Measurements from ENCODE around the gene CFAP61.
"Not testable (repeated sequence)": the region's sequence is repeated elsewhere in the genome, so short reads cannot be mapped to it uniquely, and the experiment has no call there.

The CFAP61 gene

DNA sequence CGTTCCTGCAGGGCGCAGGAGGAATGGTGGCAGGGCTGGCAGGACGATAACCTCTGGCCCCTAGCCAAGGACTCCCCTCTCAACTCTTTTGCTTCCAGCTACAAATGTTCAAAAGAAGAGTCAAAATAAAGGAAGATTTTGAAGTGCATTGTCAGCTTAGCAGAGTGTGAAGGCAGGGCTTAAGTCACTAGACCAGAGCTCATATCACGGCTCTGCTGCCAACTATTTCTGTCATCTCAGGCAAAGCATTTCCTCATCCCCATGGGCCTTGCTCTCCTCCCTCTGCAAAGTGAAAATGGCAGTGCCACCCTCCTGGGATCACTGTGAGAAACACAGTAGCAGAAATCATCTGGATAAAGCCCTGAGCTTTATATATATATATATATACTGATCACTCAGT is 36.7 kb downstream of the CFAP61 start:
- FAIRE-seq, result no peak
- DNase-seq (ENCODE audit: insufficient read length, low spot score), result no peak

GRCh38 chr20:20089939-20090338 is 37.6 kb downstream of the CFAP61 start:
- FAIRE-seq, result no peak
- DNase-seq (ENCODE audit: insufficient read length, low spot score), result no peak

GRCh38 chr20:20092827-20093226 is 40.5 kb downstream of the CFAP61 start:
- DNase-seq (ENCODE audit: insufficient read length, low spot score), result no peak
- no peak for FAIRE-seq

GRCh38 chr20:20094410-20094809 is 42.1 kb downstream of the CFAP61 start:
- FAIRE-seq, result no peak
- no peak for DNase-seq (ENCODE audit: insufficient read length, low spot score)

DNA sequence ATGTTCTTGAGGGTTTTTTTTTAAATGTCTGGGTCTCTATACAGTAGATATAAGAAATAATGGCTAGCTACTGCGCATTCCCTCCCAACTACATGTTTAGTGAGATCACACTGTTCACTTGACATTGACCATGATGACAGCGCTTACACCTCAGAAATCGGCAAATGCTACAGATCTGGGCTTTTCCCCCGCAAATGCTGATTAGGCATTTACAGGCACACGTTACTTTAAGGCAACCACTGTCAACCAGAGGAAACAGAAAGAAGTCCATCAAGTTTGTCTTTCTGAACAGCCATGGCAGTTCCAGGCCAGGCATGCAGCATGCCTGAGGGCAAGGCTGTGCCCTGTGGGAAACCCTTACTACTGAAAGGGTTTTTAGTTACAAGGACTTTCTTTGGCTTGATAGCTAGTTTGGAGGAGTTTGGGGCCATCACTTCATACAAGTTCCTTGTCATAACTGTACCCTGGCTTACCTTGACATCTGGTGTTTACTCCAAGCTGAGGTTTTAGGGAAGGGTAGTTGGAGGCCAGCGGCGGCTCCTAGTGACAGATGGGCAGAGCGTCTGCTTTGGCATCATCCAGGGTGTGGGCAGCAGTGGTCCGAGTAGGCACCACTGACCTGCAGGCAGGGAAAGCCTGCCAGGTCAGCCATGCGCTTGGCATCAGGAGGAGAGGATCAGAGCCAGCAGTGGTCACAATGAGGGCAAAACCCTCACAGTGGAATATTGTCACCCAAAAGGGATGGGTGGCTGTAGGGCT is 43.0 kb downstream of the CFAP61 start:
- DNase-seq (ENCODE audit: insufficient read length, low spot score) (no peak), FAIRE-seq (no peak)

GRCh38 chr20:20096421-20096820 is 44.1 kb downstream of the CFAP61 start:
- no peak for DNase-seq (ENCODE audit: insufficient read length, low spot score)
- no peak for FAIRE-seq

GRCh38 chr20:20100881-20101280 is 48.5 kb downstream of the CFAP61 start:
- FAIRE-seq, result no peak
- no peak for DNase-seq (ENCODE audit: insufficient read length, low spot score)

- FAIRE-seq (no peak), DNase-seq (ENCODE audit: insufficient read length, low spot score) (no peak)
These were observed 49.8 kb downstream of the CFAP61 start for GRCh38 chr20:20102163-20102562.

GRCh38 chr20:20102716-20103258 is 50.5 kb downstream of the CFAP61 start:
- DNase-seq (ENCODE audit: insufficient read length, low spot score) (no peak), FAIRE-seq (no peak)

- no peak for FAIRE-seq
- no peak for DNase-seq (ENCODE audit: insufficient read length, low spot score)
These were observed 51.2 kb downstream of the CFAP61 start for GRCh38 chr20:20103486-20103885.

GRCh38 chr20:20123187-20123586 is 70.9 kb downstream of the CFAP61 start:
- not testable (repeated sequence) for FAIRE-seq; DNase-seq (ENCODE audit: insufficient read length, low spot score)

DNA sequence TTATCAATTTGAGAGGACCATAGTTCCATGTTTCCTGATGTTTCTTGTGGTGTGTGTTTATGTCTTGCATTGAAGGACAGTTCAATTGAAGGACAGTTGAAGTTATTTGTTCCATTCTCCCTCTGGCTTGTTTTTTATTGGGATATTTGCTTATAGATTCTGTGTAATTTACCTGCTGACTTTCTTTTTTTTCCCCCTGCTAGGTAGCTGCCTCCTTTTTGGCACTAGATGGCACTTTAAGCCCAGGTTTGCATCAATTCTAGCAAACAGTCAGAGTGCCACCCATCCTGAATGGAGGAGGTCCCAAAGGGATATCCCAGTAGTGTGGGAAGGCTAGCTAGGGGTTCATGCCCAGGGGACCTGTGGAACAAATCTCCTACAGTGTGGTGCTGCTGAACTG is 78.1 kb downstream of the CFAP61 start:
- FAIRE-seq (no peak), DNase-seq (ENCODE audit: insufficient read length, low spot score) (no peak)

DNA sequence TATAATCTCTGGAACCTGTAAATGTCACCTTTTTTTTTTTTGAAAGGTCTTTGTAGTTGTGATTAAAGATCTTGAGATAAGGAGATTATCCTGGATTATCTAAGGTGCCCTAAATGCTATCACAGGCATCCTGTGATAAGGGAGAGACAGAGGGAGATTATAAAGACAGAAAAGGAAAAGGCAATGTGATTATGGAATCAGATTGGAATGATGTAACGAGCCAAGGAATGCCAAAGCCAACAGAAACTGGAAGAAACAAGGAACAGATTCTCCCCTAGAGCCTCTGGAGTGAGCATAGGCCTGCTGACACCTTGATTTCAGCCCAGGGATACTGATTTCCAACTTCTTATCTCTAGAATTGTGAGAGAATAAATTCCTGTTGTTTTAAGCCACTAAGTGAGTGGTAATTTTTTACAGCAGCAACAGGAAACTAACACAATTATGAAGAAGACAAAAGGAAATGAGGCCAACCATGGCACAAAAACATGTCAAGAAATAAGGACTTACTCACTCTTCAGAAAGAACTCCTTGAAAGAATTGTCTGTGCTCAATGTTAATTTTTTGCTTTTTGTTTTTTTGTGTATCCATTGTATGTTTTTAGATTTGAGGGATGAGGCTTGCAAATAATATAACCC is 82.7 kb downstream of the CFAP61 start:
- DNase-seq (ENCODE audit: insufficient read length, low spot score), result no peak
- FAIRE-seq, result no peak

DNA sequence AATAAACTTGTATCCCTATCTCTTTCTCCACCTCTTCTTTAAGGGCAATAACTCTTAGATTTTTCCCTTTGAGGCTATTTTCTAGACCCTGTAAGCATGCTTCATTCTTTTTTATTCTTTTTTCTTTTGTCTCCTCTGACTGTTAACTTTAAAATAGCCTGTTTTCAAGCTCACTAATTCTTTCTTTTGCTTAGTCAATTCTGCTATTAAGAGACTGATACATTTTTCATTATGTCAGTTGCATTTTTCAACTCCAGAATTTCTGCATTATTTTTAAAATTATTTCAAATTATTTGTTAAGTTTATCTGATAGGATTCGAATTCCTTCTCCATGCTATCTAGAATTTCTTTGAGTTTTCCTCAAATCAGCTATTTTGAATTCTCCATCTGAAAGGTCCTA is 84.0 kb downstream of the CFAP61 start:
- FAIRE-seq, result no peak

DNA sequence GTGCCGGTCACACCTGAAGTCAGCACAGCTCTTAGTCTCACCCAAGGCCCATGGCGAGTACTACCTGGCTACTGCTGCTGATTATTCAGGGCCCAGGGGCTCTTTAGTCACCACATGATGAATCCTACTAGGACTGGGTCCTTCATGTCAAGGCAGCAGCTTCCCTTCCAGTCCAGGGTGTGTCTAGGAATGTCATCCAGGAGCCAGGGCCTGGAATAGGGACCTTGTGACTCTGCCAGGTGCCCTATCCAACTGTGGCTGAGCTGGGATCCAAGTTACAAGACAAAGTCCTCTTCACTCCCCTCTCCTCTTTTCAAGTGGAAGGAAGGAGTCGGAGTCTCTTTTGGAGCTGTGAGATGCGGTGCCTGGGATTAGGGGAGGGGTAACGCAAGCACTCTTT is 85.5 kb downstream of the CFAP61 start:
- DNase-seq (ENCODE audit: insufficient read length, low spot score) (no peak), FAIRE-seq (no peak)

More for the DNA sequence above, 84.0 kb downstream of the CFAP61 start:
- no peak for DNase-seq (ENCODE audit: insufficient read length, low spot score)

DNA sequence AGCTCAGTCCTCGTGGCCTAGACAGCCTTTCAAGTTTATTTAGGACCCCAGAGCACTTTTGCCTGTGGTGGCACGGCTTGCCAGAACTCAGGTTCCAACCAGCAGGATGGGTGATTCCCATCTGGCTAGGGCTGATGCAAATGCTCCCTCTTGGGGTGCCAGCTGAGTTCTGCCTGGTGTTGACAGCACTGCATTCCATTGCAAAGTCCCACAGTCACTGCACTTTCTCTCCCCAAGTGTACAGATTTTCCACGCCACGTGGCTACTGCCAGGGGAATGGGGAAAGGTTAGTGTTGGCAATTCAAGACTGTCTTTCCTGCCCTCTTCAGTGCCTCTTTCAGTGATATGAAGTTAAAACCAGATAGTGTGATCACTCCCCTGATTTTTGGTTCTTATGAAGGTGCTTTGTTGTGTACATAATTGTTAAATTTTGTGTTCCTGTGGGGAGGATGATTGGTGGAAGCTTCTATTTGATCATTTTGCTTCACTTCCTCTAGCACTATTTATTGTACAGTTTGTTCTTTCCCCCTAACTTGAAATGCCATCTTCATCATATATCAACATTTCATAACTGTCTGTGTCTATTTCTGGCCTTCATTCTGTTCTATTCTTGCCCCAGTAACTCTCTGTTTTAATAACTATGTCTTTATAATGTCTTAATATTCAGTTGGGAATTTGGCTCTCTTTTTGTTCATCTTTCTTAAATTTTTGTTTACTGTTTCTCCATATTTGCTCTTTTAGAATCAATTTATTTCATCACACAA is 86.2 kb downstream of the CFAP61 start:
- DNase-seq (ENCODE audit: insufficient read length, low spot score) (no peak), FAIRE-seq (peak; percentile 23)

DNA sequence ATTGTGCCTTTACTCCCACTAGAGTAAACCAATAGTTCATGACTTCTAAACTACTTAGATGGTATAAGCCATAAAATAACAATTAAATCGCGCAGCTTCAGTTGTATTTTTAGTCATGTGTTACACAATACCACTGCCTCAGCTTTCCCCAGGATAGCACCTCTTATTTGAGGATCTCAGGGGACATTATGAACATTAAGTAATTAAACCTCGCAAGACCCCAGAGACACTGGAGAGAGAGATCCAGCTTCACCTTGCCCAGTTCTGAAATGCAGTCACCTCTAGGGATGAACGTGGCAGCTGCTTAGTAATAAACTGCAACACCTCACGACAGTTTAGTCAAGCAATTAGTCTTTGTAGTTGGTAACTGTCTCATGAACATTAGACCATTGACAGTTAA is 87.1 kb downstream of the CFAP61 start:
- FAIRE-seq (no peak), DNase-seq (ENCODE audit: insufficient read length, low spot score) (no peak)

DNA sequence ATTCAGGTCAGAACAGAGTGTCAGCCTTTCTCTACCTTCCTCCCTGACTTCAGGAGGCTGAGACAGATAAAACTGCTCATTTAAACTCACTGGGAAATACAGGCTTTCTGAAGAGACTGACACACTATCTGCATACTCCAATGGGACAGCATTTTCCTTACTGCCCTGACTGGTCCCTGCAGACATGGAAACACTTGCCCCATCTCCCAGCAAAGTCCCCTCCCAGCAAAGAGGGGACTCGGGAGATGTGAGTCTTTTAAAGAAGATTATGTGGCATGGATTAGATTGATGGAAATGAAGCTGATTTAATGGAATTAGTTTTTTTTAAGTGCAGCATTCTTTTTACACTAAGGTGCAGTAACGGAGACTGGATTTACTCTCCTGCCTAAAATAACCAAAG is 90.8 kb downstream of the CFAP61 start:
- FAIRE-seq (no peak), DNase-seq (ENCODE audit: insufficient read length, low spot score) (no peak)

- DNase-seq (ENCODE audit: insufficient read length, low spot score) (no peak), FAIRE-seq (no peak)
These were observed 91.3 kb downstream of the CFAP61 start for GRCh38 chr20:20143646-20144045.

- FAIRE-seq (no peak), DNase-seq (ENCODE audit: insufficient read length, low spot score) (no peak)
These were observed 96.4 kb downstream of the CFAP61 start for GRCh38 chr20:20148779-20149178.

- no peak for FAIRE-seq
These were observed 97.9 kb downstream of the CFAP61 start for GRCh38 chr20:20150241-20150640.

More at GRCh38 chr20:20150241-20150640, 97.9 kb downstream of the CFAP61 start:
- no peak for DNase-seq (ENCODE audit: insufficient read length, low spot score)
